Activated CD4-positive, alpha-beta T cell treated with anti-CD3 and anti-CD28 coated beads, Interleukin-2, amount 10 ng/mL, durations not matched to agents 24 days and 14 days (primary cell): ENCODE measurements around the gene ARHGEF3. TPM values are rescaled to one million over a fixed set of nuclear protein-coding genes. Genes with fewer than 3 reads are reported as not detected.

Experiments
- DNase-seq: peaks from one replicate; pipeline ENCODE4 v3.0.0; 2022
- H3K27ac Mint-ChIP-seq: one replicate; pipeline ENCODE4 v1.8.0; 2022; ENCODE audit warnings: mild to moderate bottlenecking, mixed read lengths
- H3K27me3 Mint-ChIP-seq: one replicate; pipeline ENCODE4 v1.8.0; 2022; ENCODE audit warnings: mixed read lengths
- H3K36me3 Mint-ChIP-seq: one replicate; pipeline ENCODE4 v1.8.0; 2022; ENCODE audit warnings: low read depth, mild to moderate bottlenecking, mixed read lengths
- H3K4me1 Mint-ChIP-seq: one replicate; pipeline ENCODE4 v1.8.0; 2021; ENCODE audit warnings: mixed read lengths
- H3K4me3 Mint-ChIP-seq: one replicate; pipeline ENCODE4 v1.8.0; 2022; ENCODE audit warnings: mild to moderate bottlenecking, moderate library complexity, mixed read lengths
- H3K9me3 Mint-ChIP-seq: one replicate; pipeline ENCODE4 v1.8.0; 2021; ENCODE audit warnings: mixed read lengths
- intact Hi-C: fragments of 100-400 bp; cut with micrococcal nuclease; formaldehyde crosslinking; loops from one replicate; pipeline ENCODE4 v1.15.1; 2023
- total RNA-seq: library from RNA; stranded (reverse); gene quantifications from 2 replicates; pipeline ENCODE4 v1.2.3, GENCODE V29; 2022

The ARHGEF3 gene
- total RNA-seq, 1 donor from 2014 or later, result 54.4 TPM

- Mint-ChIP-seq H3K27ac (no peak overlapping the region), H3K36me3 (peaks cover 3% of the 10 kb centered on the region), H3K9me3 (no peaks in the 10 kb centered on the region), H3K27me3 (no peaks in the 10 kb centered on the region), H3K4me1 (peaks cover 34% of the 10 kb centered on the region), H3K4me3 (no peak overlapping the region)
- intact Hi-C loops, result no loop called here
- no peak for DNase-seq
These were observed 11.9 kb upstream of the ARHGEF3 start for GRCh38 chr3:56813653-56813960.

GRCh38 chr3:56812754-56813652, 11.3 kb upstream of the ARHGEF3 start:
- H3K27me3 Mint-ChIP-seq, result no peaks in the 10 kb centered on the region
- no peak overlapping the region for H3K4me3 Mint-ChIP-seq
- no peak for DNase-seq
- H3K27ac Mint-ChIP-seq, result no peak overlapping the region
- no peaks in the 10 kb centered on the region for H3K9me3 Mint-ChIP-seq
- H3K4me1 Mint-ChIP-seq, result peaks cover 32% of the 10 kb centered on the region
- H3K36me3 Mint-ChIP-seq, result peaks cover 3% of the 10 kb centered on the region
- intact Hi-C loops, result no loop called here

- Mint-ChIP-seq H3K9me3 (no peaks in the 10 kb centered on the region), H3K27me3 (no peaks in the 10 kb centered on the region), H3K4me3 (no peak overlapping the region), H3K36me3 (no peaks in the 10 kb centered on the region), H3K4me1 (peaks cover 27% of the 10 kb centered on the region), H3K27ac (no peak overlapping the region)
- DNase-seq, result no peak
- intact Hi-C loops, result no loop called here
These were observed 9.9 kb upstream of the ARHGEF3 start for GRCh38 chr3:56811546-56812202.

- no peak for DNase-seq
- intact Hi-C loops, result no loop called here
- Mint-ChIP-seq H3K27me3 (no peaks in the 10 kb centered on the region), H3K36me3 (no peaks in the 10 kb centered on the region), H3K27ac (no peak overlapping the region), H3K4me1 (peaks cover 27% of the 10 kb centered on the region), H3K9me3 (no peaks in the 10 kb centered on the region), H3K4me3 (no peak overlapping the region)
These were observed 9.1 kb upstream of the ARHGEF3 start for GRCh38 chr3:56810577-56811545.

DNA sequence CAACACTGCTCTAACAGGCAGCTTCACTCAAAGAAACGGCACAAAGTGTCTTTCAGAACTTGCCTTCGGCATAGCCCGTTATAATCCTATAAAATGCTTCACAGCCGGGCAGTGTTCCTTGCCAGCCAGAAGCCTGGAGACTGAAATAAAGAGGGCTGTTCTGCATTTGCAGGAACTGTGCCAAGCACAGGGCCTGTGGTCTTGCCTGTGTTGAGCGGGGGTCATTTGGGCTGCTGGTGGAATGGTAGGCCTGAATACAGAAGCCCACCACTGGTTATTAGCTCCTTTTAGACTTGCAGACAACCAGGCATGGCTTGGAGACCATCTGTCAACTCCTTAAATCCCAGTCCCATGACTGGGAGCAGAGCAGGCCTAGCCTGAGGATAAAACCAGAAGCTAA, 4.7 kb upstream of the ARHGEF3 start:
- Mint-ChIP-seq H3K27me3 (no peaks in the 10 kb centered on the region), H3K27ac (no peak overlapping the region), H3K4me1 (peaks cover 16% of the 10 kb centered on the region), H3K36me3 (peaks cover under 1% of the 10 kb centered on the region), H3K4me3 (no peak overlapping the region), H3K9me3 (no peaks in the 10 kb centered on the region)
- DNase-seq, result no peak
- intact Hi-C loops, result no loop called here

DNA sequence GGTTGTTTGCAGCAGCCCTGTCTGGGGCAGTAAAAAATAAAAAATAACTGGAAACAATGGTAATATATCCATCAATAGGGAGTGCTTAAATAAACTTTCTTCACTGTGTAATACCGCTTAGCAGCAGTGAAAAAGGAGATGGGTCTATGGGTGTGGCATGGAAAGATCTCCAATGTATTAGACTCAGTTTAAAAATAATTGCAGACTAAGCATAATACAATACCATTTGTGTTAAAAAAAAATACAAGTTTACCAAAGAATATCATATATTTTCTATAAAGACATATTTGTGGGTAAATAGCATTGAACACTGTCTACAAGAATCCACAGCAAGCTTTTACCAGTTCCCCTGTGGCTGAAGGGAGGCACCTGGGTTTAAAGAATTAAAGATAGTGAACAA, 1.0 kb upstream of the ARHGEF3 start:
- DNase-seq, result no peak
- no peak overlapping the region for H3K4me3 Mint-ChIP-seq
- intact Hi-C loops, result loop anchor here (1.0 kb wide), 3 partner anchors 60 to 114 kb away; no protein-coding TSS in a partner anchor
- H3K4me1 Mint-ChIP-seq, result peaks cover 39% of the 10 kb centered on the region
- no peak overlapping the region for H3K27ac Mint-ChIP-seq
- no peaks in the 10 kb centered on the region for H3K9me3 Mint-ChIP-seq
- H3K36me3 Mint-ChIP-seq, result peaks cover 15% of the 10 kb centered on the region
- H3K27me3 Mint-ChIP-seq, result no peaks in the 10 kb centered on the region

- H3K27ac Mint-ChIP-seq, result peak overlapping the region; percentile 84
- H3K27me3 Mint-ChIP-seq, result no peaks in the 10 kb centered on the region
- peaks cover 42% of the 10 kb centered on the region for H3K4me1 Mint-ChIP-seq
- peak overlapping the region; percentile 97 for H3K4me3 Mint-ChIP-seq
- peaks cover 17% of the 10 kb centered on the region for H3K36me3 Mint-ChIP-seq
- no peaks in the 10 kb centered on the region for H3K9me3 Mint-ChIP-seq
- no peak for DNase-seq
- intact Hi-C loops, result loop anchor here (1.0 kb wide), 3 partner anchors 60 to 114 kb away; no protein-coding TSS in a partner anchor
These were observed 613 bp upstream of the ARHGEF3 start for GRCh38 chr3:56802378-56802745.

GRCh38 chr3:56800832-56801661, 702 bp downstream of the ARHGEF3 start:
- Mint-ChIP-seq H3K4me1 (peaks cover 54% of the 10 kb centered on the region), H3K27me3 (no peaks in the 10 kb centered on the region)

DNA sequence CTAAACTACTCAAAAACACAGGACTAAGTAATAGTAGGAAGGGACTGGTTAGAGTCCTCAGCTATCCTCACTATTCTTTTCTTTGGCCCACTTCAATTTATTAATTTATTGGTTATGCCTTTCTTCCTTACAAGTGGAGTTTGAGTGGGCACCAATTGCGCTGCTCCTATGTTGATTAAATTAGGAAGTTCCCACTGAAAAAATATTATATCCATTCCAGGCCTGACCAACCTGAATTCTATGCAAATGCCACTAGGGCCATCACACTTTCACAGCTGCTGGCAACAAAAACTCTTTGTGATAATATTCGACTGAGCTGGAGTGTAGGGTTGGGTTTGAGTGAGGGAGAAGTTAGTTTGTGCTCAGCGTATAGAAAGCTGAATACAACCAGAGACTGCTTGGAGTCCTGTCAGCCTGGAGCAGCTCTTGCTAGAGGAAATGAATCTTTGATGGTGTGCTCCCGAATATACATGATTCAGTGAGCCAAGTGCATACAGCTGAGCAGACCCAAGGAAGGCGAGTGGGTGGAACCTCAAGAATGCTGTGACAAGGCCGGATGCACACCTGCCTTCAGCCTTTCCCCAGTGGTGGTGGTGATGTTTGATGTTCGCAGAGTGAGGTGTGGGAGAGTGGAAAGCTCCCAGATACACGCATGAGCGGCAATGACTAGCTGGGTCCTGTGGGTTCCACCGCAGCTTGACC, 1.5 kb downstream of the ARHGEF3 start:
- Mint-ChIP-seq H3K27me3 (no peaks in the 10 kb centered on the region), H3K36me3 (peaks cover 35% of the 10 kb centered on the region), H3K27ac (peak overlapping the region; percentile 87), H3K9me3 (no peaks in the 10 kb centered on the region), H3K4me1 (peaks cover 59% of the 10 kb centered on the region), H3K4me3 (peak overlapping the region; percentile 97)
- intact Hi-C loops, result loop anchor here (1.0 kb wide), 3 partner anchors 10 to 75 kb away; no protein-coding TSS in a partner anchor
- DNase-seq, result peak; percentile 93

More at GRCh38 chr3:56800832-56801661, 702 bp downstream of the ARHGEF3 start:
- Mint-ChIP-seq H3K27ac (peak overlapping the region; percentile 87), H3K9me3 (no peaks in the 10 kb centered on the region), H3K36me3 (peaks cover 28% of the 10 kb centered on the region), H3K4me3 (peak overlapping the region; percentile 97)
- intact Hi-C loops, result loop anchor here (1.0 kb wide), 3 partner anchors 11 to 76 kb away; no protein-coding TSS in a partner anchor
- DNase-seq, result peak; percentile 82

DNA sequence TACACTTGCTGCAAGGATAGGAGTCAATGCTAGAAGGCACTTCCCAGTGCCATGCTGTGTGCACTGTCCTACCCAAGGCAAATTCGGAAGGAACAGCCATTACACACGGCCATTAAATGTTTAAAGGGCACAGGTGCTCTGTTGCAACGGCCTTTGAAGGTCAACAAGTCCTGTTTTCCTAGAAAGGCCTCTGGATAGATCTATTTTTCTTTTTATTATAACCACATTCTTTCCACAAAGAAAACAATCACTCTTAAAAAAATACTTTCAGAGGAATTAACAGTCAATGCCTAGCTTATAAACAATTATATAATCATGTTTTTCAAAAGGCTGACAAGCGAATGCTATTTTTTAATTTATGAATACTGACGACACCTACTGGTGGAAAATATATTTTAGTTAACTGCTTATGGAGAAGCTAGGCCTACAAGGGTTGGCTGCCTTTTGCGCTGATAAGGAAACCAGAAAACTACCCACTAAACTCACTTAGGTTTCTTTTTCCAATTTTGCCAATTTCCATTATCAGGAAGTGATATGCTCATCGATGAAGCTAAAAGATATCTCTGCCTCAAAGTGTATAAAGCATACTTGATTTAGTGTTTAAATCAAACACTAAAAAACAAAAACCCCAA, 2.4 kb downstream of the ARHGEF3 start:
- Mint-ChIP-seq H3K9me3 (no peaks in the 10 kb centered on the region), H3K4me3 (peak overlapping the region; percentile 97), H3K36me3 (peaks cover 42% of the 10 kb centered on the region), H3K27me3 (no peaks in the 10 kb centered on the region), H3K4me1 (peaks cover 59% of the 10 kb centered on the region), H3K27ac (peak overlapping the region; percentile 78)
- peak; percentile 79 for DNase-seq
- intact Hi-C loops, result loop anchor here (1.0 to 5.0 kb wide), 6 partner anchors 41 to 242 kb away; partner anchors contain the start of genes CCDC66 and TASOR

DNA sequence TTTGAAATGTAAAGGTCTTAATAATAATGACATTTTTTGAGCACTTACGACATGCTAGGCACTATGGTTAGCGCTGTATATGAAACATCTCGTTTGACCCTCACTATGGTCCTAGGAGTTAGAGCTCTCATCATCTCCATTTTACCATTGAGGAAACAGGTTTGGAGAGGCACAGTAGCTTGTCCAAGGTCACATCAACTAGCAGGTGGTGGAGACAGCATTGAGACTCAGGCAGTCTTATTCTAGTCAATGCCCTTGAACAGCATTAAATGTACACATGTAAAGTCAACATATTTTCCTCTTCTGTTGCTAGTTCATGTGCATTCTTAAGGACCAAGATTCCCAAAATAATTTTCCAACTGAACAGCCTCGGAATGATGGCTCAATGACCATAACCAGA, 4.8 kb downstream of the ARHGEF3 start:
- peak overlapping the region; percentile 97 for H3K4me3 Mint-ChIP-seq
- H3K4me1 Mint-ChIP-seq, result peaks cover 54% of the 10 kb centered on the region
- H3K27me3 Mint-ChIP-seq, result no peaks in the 10 kb centered on the region
- no peak for DNase-seq
- intact Hi-C loops, result loop anchor here (5.0 kb wide), 1 partner anchor 240 kb away; the partner anchor contains the start of gene CCDC66
- H3K36me3 Mint-ChIP-seq, result peaks cover 54% of the 10 kb centered on the region
- H3K27ac Mint-ChIP-seq, result peak overlapping the region; percentile 45
- H3K9me3 Mint-ChIP-seq, result peaks cover 3% of the 10 kb centered on the region

DNA sequence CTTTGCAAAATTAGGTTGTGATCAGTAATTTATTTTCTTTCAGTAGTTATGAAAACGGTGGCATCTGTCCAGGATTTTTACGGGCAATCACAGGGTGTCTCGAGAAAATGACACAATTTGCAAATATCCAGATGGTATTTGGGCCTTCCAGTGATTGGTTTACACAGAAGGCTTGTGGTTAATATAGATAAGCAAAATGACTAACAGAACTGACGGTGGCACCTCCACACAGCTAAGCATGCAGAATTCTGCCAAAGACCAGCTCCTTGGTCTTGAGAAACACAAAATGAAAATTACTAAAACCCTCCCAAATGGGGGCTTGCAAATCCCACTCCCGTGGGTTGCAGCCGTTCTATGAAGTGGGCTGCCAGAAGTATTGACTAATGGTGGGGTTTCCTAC, 5.5 kb downstream of the ARHGEF3 start:
- DNase-seq, result no peak
- H3K4me1 Mint-ChIP-seq, result peaks cover 57% of the 10 kb centered on the region
- peaks cover 3% of the 10 kb centered on the region for H3K9me3 Mint-ChIP-seq
- peak overlapping the region; percentile 97 for H3K4me3 Mint-ChIP-seq
- H3K27me3 Mint-ChIP-seq, result no peaks in the 10 kb centered on the region
- intact Hi-C loops, result loop anchor here (5.0 kb wide), 1 partner anchor 239 kb away; the partner anchor contains the start of gene CCDC66
- peaks cover 51% of the 10 kb centered on the region for H3K36me3 Mint-ChIP-seq
- H3K27ac Mint-ChIP-seq, result peak overlapping the region; percentile 69
